Measurements from ENCODE around the gene MEGF6. TPM values are rescaled to one million over a fixed set of nuclear protein-coding genes. Genes with fewer than 3 reads are reported as not detected.

Gene MEGF6
- total RNA-seq, 1 donor from 2014 or later: 209 TPM

DNA sequence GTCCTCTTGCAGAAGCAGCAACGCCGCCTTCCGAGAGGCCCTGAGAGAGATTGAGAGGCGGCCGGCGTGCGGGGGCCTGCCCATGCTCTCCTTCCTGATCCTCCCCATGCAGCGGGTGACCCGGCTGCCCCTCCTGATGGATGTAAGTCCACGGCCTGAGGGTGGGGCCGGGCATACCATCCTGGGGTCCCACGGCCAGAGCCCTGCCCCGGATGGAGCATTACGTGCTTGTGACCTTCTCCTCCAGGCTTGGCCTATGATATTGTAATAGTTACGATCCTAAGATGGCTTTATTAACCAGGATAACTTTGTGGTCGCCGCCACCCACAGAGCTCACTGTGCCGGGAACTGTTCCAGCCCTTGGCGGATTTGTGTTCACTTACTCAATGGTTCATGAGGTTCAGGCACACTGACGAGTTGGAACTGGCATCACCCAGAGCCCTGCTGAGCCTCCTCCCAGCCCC is 137.9 kb downstream of the MEGF6 start:
- H3K27me3 Mint-ChIP-seq (ENCODE audit: low read depth): no peaks in the 10 kb centered on the region
- peaks cover 29% of the 10 kb centered on the region for H3K4me1 Mint-ChIP-seq
- H3K36me3 Mint-ChIP-seq: peaks cover 1% of the 10 kb centered on the region
- H3K9me3 Mint-ChIP-seq: no peaks in the 10 kb centered on the region
- H3K4me3 Mint-ChIP-seq: no peak overlapping the region
- TF ChIP-seq, protein P1, sequence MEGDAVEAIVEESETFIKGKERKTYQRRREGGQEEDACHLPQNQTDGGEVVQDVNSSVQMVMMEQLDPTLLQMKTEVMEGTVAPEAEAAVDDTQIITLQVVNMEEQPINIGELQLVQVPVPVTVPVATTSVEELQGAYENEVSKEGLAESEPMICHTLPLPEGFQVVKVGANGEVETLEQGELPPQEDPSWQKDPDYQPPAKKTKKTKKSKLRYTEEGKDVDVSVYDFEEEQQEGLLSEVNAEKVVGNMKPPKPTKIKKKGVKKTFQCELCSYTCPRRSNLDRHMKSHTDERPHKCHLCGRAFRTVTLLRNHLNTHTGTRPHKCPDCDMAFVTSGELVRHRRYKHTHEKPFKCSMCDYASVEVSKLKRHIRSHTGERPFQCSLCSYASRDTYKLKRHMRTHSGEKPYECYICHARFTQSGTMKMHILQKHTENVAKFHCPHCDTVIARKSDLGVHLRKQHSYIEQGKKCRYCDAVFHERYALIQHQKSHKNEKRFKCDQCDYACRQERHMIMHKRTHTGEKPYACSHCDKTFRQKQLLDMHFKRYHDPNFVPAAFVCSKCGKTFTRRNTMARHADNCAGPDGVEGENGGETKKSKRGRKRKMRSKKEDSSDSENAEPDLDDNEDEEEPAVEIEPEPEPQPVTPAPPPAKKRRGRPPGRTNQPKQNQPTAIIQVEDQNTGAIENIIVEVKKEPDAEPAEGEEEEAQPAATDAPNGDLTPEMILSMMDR (IDR thresholded peaks at IDR 0.05; ENCODE audit: unreplicated experiment): no peak
- H3K27ac Mint-ChIP-seq: no peak overlapping the region
- no peak for DNase-seq (ENCODE audit: low spot score in 2 of 2, unreplicated experiment in 2 of 2)

DNA sequence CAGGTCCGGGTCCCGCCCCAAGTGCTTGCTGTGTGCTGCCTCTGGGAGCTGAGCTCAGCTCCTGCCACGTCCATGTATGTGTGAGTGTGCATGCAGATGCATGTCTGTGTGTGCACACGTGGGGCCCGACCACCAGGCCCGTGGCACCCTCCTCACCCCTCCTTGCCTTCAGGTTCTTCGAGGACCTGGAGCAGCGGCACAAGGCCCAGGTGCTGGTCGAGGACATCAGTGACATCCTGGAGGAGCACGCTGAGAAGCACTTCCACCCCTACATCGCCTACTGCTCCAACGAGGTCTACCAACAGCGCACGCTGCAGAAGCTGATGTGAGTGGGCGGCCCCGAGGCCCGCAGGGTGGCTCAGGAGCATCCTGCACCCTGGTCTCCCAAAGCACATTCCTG is 138.4 kb downstream of the MEGF6 start:
- DNase-seq (ENCODE audit: low spot score in 2 of 2, unreplicated experiment in 2 of 2): no peak
- Mint-ChIP-seq H3K9me3 (no peaks in the 10 kb centered on the region), H3K27me3 (ENCODE audit: low read depth) (no peaks in the 10 kb centered on the region), H3K27ac (no peak overlapping the region), H3K36me3 (peaks cover 1% of the 10 kb centered on the region), H3K4me3 (no peak overlapping the region), H3K4me1 (peaks cover 29% of the 10 kb centered on the region)
- TF ChIP-seq, protein P1 (IDR thresholded peaks at IDR 0.05; ENCODE audit: unreplicated experiment): no peak

DNA sequence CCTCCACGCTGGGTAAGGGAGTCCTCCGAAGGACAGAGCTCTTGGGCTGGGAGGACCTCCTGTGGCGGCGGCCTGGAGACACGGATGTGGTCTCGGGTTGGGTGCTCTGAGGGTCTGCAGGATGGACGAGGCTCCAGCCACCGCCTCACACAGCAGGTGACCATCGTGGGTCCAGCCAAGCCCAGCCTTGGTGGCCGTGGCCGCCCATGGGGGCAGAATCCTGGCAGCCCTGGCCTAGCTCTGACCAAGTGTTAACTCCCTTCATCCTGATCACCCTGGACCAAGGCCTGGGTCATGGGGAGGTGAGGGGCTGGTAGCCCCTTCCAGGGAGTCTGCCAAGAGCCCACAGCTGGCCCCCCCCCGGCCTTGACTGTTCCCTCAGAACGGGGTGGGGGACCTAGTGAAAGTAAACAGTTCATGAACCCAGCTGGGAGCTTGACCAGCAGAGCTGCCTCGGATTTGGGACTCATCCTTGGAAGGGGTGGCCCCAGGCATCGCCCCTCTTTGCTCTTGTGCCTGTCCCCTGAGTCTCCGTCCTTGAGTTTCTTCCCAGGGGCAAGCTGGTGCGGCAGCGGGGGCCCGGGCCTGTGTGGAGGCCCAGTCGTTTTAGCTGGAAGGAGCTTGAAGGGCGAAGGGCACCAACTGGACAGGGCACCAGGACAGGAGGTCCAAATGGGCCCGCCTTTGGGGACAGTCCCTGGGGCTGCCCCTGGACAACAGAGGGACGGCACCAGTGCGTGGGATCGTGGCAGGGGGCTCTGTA is 139.0 kb downstream of the MEGF6 start:
- H3K36me3 Mint-ChIP-seq: peaks cover 1% of the 10 kb centered on the region
- H3K9me3 Mint-ChIP-seq: no peaks in the 10 kb centered on the region
- H3K4me3 Mint-ChIP-seq: no peak overlapping the region
- no peak for DNase-seq (ENCODE audit: low spot score in 2 of 2, unreplicated experiment in 2 of 2)
- H3K27me3 Mint-ChIP-seq (ENCODE audit: low read depth): no peaks in the 10 kb centered on the region
- TF ChIP-seq, protein P1 (IDR thresholded peaks at IDR 0.05; ENCODE audit: unreplicated experiment): no peak
- peak overlapping the region; percentile 78 for H3K27ac Mint-ChIP-seq
- peaks cover 29% of the 10 kb centered on the region for H3K4me1 Mint-ChIP-seq

DNA sequence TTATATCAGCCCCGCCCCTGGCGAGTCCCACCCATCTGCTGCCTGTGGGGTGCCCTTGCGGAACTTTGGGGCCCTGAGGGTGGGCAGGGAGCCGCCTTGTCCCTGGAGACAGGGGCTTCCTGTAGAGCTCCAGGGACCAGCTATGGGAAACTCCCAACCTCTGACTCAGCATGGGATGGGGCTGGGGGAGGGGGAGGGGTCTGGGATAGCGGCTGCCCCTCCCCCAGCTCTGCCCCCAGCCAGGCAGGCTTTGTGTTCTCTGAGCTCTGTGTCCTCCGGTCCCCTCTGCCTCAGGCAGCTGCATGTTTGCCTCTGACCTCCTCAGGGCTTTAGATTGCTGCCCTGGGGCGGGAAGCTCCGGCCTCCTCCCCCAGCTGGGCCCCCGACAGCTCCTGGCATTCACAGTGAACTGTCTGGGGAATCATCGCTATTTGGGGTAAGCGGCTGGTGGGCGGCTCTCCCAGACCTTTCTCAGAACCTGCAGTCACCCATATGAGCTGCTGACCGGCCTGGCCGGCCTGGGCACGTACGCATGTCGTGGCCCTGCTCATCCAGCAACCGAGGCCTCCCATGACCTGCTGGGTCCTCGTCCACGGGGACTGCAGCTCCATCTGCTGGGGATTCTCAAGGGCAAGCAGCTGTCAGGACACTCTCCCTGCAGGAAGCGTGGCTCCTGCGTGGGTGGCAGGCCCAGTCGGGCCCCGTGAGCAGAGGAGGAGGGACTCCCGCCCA is 139.8 kb downstream of the MEGF6 start:
- peaks cover 1% of the 10 kb centered on the region for H3K36me3 Mint-ChIP-seq
- no peak overlapping the region for H3K4me3 Mint-ChIP-seq

DNA sequence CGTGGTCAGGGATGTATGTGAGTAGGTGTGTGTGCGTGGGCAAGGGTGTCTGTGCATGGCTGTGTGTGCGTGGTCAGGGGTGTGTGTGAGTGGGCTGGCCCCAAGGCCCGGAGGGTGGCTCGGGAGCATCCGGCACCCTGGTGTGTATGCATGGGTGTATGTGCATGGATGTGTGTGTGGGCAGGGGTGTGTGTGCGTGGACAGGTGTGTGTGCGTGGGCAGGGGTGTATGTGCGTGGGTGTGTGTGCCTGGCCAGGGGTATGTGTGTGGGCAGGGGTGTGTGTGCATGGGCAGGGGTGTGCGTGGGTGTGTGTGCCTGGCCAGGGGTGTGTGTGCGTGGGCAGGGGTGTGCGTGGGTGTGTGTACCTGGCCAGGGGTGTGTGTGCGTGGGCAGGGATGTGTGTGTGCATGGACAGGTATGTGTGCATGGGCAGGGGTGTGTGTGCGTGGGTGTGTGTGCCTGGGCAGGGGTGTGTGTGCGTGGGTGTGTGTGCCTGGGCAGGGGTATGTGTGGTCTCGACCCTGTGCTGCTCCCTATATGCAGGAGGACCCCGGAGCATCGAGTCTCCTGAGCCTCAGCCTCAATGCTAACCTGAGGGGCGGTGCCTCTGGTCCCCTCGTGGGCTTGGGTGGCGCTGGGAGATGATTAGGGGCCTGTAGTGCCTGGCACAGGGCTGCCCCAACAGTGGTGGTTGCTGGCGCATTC is 140.5 kb downstream of the MEGF6 start:
- no peak overlapping the region for H3K4me3 Mint-ChIP-seq
- no peaks in the 10 kb centered on the region for H3K9me3 Mint-ChIP-seq
- peaks cover 1% of the 10 kb centered on the region for H3K36me3 Mint-ChIP-seq
- DNase-seq (ENCODE audit: low spot score in 2 of 2, unreplicated experiment in 2 of 2): no peak
- no peaks in the 10 kb centered on the region for H3K27me3 Mint-ChIP-seq (ENCODE audit: low read depth)
- H3K27ac Mint-ChIP-seq: peak overlapping the region; percentile 86
- peaks cover 30% of the 10 kb centered on the region for H3K4me1 Mint-ChIP-seq
- TF ChIP-seq, protein P1 (IDR thresholded peaks at IDR 0.05; ENCODE audit: unreplicated experiment): no peak

More for the DNA sequence above, 139.8 kb downstream of the MEGF6 start:
- TF ChIP-seq, protein P1 (IDR thresholded peaks at IDR 0.05; ENCODE audit: unreplicated experiment): no peak
- H3K4me1 Mint-ChIP-seq: peaks cover 29% of the 10 kb centered on the region
- no peak for DNase-seq (ENCODE audit: low spot score in 2 of 2, unreplicated experiment in 2 of 2)
- H3K27me3 Mint-ChIP-seq (ENCODE audit: low read depth): no peaks in the 10 kb centered on the region
- no peaks in the 10 kb centered on the region for H3K9me3 Mint-ChIP-seq
- H3K27ac Mint-ChIP-seq: peak overlapping the region; percentile 78
